ENCODE measurements around the gene ELK3.

Gene ELK3

GRCh38 chr12:96212456-96213375 lies 18.5 kb downstream of the ELK3 start:
- no peak for DNase-seq (ENCODE audit: low read depth in 2 of 2)

GRCh38 chr12:96213869-96214268 lies 19.7 kb downstream of the ELK3 start:
- no peak for DNase-seq (ENCODE audit: low read depth in 2 of 2)

- no peak for DNase-seq (ENCODE audit: low read depth in 2 of 2)
These were observed 21.7 kb downstream of the ELK3 start for GRCh38 chr12:96215919-96216273.

GRCh38 chr12:96218989-96219678 lies 25.0 kb downstream of the ELK3 start:
- no peak for DNase-seq (ENCODE audit: low read depth in 2 of 2)

- peak in 1 of 2 experiments; percentile 48 for DNase-seq (ENCODE audit: low read depth in 2 of 2)
These were observed 25.6 kb downstream of the ELK3 start for GRCh38 chr12:96219700-96220206.

GRCh38 chr12:96220902-96221301 lies 26.7 kb downstream of the ELK3 start:
- DNase-seq (ENCODE audit: low read depth in 2 of 2), result no peak

- no peak for DNase-seq (ENCODE audit: low read depth in 2 of 2)
These were observed 27.2 kb downstream of the ELK3 start for GRCh38 chr12:96221391-96221790.

GRCh38 chr12:96223411-96224218 lies 29.4 kb downstream of the ELK3 start:
- DNase-seq (ENCODE audit: low read depth in 2 of 2), result no peak

- DNase-seq (ENCODE audit: low read depth in 2 of 2), result no peak
These were observed 30.0 kb downstream of the ELK3 start for GRCh38 chr12:96224219-96224615.

GRCh38 chr12:96225044-96225855 lies 31.1 kb downstream of the ELK3 start:
- no peak for DNase-seq (ENCODE audit: low read depth in 2 of 2)

- no peak for DNase-seq (ENCODE audit: low read depth in 2 of 2)
These were observed 31.8 kb downstream of the ELK3 start for GRCh38 chr12:96225994-96226399.

- no peak for DNase-seq (ENCODE audit: low read depth in 2 of 2)
These were observed 32.2 kb downstream of the ELK3 start for GRCh38 chr12:96226401-96226800.

GRCh38 chr12:96226801-96227348 lies 32.7 kb downstream of the ELK3 start:
- no peak for DNase-seq (ENCODE audit: low read depth in 2 of 2)

- DNase-seq (ENCODE audit: low read depth in 2 of 2), result no peak
These were observed 33.4 kb downstream of the ELK3 start for GRCh38 chr12:96227365-96228106.

GRCh38 chr12:96228566-96229248 lies 34.5 kb downstream of the ELK3 start:
- DNase-seq (ENCODE audit: low read depth in 2 of 2), result no peak

- DNase-seq (ENCODE audit: low read depth in 2 of 2), result no peak
These were observed 36.5 kb downstream of the ELK3 start for GRCh38 chr12:96230646-96231045.

GRCh38 chr12:96233168-96233567 lies 39.0 kb downstream of the ELK3 start:
- no peak for DNase-seq (ENCODE audit: low read depth in 2 of 2)

- peak in 1 of 2 experiments; percentile 32 for DNase-seq (ENCODE audit: low read depth in 2 of 2)
These were observed 39.8 kb downstream of the ELK3 start for GRCh38 chr12:96233939-96234461.

All from fibroblast of skin of left biceps (primary cell).